K562 (cell line): Measurements from ENCODE around the gene NFIC.

Experiments used
- ATF7 ChIP-seq: fragments of 450-650 bp; IDR thresholded peaks from 2 replicates; pipeline ENCODE4 v1.7.1; 2014; ENCODE audit warnings: mild to moderate bottlenecking, moderate library complexity
- EZH2 ChIP-seq: IDR thresholded peaks from 2 replicates; pipeline ENCODE4 v1.6.1; 2012; ENCODE audit warnings: low read depth, mild to moderate bottlenecking, inconsistent platforms, low read length, borderline replicate concordance
- U2AF1 ChIP-seq: fragments of 200-400 bp; formaldehyde crosslinking; optimal IDR thresholded peaks from 2 replicates; pipeline ENCODE3; 2017; ENCODE audit warnings: mild to moderate bottlenecking, low read depth, low read length, moderate library complexity
- TF ChIP-seq, protein P1 (sequence below), 2 experiments: IDR thresholded peaks in 1 of 2; conservative IDR thresholded peaks in 1 of 2; 2 replicates each; pipeline ENCODE4 v1.6.1; 2016; ENCODE audit warnings: low read depth in 2 of 2, mild to moderate bottlenecking in 1 of 2, missing compliant biosample characterization in 1 of 2, missing genetic modification characterization in 1 of 2, moderate library complexity in 1 of 2
- TF ChIP-seq, protein P2 (sequence below), 2 experiments: fragments of 450-650 bp; formaldehyde crosslinking in 1 of 2; IDR thresholded peaks; 2 replicates each; pipeline versions ENCODE4 v1.4.0 to v1.6.1; 2014 to 2020; ENCODE audit warnings: mild to moderate bottlenecking in 2 of 2, borderline replicate concordance in 1 of 2, low read depth in 1 of 2
- TF ChIP-seq, protein P3 (sequence below), 2 experiments: fragments of 450-650 bp; IDR thresholded peaks; 2 replicates each; pipeline ENCODE4 v1.6.1; 2016; ENCODE audit warnings: mild to moderate bottlenecking in 2 of 2, borderline replicate concordance in 1 of 2, low read depth in 1 of 2, moderate library complexity in 1 of 2
- TF ChIP-seq, protein P4 (sequence below), 3 experiments: IDR thresholded peaks in 2 of 3; conservative IDR thresholded peaks in 1 of 3; 2 replicates each; pipeline ENCODE4 v1.5.1; 2011 to 2012; ENCODE audit warnings: low read length in 3 of 3, mild to moderate bottlenecking in 3 of 3, control low read depth in 2 of 3, improper control_type of control experiment in 1 of 3, inconsistent platforms in 1 of 3, low read depth in 1 of 3, mixed read lengths in 1 of 3, moderate library complexity in 1 of 3; ENCODE audit not compliant: insufficient read depth in 2 of 3

DNA sequence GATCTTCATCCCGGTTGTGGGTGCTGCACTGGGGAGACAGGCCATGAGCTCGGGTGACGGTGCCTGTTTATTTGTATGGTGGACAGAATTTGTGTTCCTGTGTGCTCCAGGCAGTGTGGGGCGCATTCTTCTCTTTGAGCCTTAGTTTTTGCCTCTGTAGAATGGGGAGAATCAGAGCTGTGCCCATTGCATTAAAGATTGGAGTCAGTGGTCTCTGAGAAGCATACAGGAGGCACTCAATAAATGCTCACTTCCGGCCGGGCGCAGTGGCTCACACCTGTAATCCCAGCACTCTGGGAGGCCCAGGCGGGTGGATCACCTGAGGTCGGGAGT is 23.0 kb downstream of the NFIC start:
- TF ChIP-seq, protein P1, sequence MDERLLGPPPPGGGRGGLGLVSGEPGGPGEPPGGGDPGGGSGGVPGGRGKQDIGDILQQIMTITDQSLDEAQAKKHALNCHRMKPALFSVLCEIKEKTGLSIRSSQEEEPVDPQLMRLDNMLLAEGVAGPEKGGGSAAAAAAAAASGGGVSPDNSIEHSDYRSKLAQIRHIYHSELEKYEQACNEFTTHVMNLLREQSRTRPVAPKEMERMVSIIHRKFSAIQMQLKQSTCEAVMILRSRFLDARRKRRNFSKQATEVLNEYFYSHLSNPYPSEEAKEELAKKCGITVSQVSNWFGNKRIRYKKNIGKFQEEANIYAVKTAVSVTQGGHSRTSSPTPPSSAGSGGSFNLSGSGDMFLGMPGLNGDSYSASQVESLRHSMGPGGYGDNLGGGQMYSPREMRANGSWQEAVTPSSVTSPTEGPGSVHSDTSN (CRISPR knock-in tag; IDR thresholded peaks at IDR 0.05; ENCODE audit: low read depth), result no peak
- TF ChIP-seq, protein P1 (tag; conservative IDR thresholded peaks at IDR 0.05; ENCODE audit: low read depth), result no peak
- TF ChIP-seq, protein P2, sequence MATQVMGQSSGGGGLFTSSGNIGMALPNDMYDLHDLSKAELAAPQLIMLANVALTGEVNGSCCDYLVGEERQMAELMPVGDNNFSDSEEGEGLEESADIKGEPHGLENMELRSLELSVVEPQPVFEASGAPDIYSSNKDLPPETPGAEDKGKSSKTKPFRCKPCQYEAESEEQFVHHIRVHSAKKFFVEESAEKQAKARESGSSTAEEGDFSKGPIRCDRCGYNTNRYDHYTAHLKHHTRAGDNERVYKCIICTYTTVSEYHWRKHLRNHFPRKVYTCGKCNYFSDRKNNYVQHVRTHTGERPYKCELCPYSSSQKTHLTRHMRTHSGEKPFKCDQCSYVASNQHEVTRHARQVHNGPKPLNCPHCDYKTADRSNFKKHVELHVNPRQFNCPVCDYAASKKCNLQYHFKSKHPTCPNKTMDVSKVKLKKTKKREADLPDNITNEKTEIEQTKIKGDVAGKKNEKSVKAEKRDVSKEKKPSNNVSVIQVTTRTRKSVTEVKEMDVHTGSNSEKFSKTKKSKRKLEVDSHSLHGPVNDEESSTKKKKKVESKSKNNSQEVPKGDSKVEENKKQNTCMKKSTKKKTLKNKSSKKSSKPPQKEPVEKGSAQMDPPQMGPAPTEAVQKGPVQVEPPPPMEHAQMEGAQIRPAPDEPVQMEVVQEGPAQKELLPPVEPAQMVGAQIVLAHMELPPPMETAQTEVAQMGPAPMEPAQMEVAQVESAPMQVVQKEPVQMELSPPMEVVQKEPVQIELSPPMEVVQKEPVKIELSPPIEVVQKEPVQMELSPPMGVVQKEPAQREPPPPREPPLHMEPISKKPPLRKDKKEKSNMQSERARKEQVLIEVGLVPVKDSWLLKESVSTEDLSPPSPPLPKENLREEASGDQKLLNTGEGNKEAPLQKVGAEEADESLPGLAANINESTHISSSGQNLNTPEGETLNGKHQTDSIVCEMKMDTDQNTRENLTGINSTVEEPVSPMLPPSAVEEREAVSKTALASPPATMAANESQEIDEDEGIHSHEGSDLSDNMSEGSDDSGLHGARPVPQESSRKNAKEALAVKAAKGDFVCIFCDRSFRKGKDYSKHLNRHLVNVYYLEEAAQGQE (IDR thresholded peaks at IDR 0.05; ENCODE audit: borderline replicate concordance), result no peak
- TF ChIP-seq, protein P2 (CRISPR knock-in tag; IDR thresholded peaks at IDR 0.05; ENCODE audit: low read depth), result no peak
- TF ChIP-seq EZH2 (no peak), U2AF1 (no peak), ATF7 (no peak)
- TF ChIP-seq, protein P3, sequence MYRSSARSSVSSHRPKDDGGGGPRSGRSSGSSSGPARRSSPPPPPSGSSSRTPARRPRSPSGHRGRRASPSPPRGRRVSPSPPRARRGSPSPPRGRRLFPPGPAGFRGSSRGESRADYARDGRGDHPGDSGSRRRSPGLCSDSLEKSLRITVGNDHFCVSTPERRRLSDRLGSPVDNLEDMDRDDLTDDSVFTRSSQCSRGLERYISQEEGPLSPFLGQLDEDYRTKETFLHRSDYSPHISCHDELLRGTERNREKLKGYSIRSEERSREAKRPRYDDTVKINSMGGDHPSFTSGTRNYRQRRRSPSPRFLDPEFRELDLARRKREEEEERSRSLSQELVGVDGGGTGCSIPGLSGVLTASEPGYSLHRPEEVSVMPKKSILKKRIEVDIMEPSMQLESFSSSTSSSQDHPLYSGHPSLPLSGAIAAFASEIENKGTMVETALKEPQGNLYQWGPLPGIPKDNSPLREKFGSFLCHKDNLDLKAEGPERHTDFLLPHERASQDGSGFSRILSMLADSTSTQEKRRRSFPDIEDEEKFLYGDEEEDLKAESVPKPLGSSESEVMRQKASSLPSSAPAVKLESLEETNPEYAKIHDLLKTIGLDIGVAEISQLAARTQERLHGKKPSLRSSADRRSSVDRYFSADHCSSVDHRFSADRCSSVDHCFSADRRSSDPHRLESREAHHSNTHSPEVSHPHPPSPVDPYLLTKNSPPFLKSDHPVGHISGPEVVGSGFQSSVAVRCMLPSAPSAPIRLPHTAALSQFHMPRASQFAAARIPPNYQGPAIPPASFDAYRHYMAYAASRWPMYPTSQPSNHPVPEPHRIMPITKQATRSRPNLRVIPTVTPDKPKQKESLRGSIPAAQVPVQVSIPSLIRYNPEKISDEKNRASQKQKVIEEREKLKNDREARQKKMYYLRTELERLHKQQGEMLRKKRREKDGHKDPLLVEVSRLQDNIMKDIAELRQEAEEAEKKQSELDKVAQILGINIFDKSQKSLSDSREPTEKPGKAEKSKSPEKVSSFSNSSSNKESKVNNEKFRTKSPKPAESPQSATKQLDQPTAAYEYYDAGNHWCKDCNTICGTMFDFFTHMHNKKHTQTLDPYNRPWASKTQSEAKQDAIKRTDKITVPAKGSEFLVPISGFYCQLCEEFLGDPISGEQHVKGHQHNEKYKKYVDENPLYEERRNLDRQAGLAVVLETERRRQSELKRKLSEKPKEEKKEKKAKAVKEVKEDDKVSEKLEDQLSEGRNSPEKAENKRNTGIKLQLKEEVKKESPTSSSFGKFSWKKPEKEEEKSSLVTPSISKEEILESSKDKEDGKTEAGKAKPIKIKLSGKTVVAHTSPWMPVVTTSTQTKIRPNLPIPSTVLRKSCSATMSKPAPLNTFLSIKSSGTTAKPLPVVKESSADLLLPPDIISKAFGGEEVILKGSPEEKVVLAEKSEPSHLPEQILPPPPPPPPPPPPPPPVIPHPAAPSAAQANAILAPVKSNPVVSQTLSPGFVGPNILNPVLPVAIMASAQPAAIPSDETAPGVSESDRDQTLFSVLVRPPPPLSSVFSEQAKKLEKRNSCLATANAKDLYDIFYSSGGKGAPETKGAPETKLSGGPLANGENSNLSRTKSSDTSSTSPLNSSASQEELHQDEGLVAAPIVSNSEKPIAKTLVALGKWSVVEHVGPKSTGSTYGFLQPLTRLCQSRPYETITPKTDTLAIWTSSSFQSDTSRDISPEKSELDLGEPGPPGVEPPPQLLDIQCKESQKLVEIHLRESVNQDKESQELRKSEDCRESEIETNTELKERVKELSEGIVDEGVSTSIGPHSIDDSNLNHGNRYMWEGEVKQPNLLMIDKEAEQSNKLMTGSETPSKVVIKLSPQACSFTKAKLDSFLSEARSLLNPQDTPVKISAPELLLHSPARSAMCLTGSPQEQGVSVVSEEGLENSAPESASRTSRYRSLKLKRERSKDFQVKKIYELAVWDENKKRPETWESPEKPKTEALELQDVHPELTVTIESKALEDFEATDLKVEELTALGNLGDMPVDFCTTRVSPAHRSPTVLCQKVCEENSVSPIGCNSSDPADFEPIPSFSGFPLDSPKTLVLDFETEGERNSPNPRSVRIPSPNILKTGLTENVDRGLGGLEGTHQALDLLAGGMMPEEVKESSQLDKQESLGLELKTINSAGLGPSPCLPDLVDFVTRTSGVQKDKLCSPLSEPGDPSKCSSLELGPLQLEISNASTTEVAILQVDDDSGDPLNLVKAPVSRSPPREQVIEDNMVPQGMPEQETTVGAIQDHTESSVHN (IDR thresholded peaks at IDR 0.05; ENCODE audit: borderline replicate concordance in 1 of 2, low read depth in 1 of 2), result no peak
- TF ChIP-seq, protein P4, sequence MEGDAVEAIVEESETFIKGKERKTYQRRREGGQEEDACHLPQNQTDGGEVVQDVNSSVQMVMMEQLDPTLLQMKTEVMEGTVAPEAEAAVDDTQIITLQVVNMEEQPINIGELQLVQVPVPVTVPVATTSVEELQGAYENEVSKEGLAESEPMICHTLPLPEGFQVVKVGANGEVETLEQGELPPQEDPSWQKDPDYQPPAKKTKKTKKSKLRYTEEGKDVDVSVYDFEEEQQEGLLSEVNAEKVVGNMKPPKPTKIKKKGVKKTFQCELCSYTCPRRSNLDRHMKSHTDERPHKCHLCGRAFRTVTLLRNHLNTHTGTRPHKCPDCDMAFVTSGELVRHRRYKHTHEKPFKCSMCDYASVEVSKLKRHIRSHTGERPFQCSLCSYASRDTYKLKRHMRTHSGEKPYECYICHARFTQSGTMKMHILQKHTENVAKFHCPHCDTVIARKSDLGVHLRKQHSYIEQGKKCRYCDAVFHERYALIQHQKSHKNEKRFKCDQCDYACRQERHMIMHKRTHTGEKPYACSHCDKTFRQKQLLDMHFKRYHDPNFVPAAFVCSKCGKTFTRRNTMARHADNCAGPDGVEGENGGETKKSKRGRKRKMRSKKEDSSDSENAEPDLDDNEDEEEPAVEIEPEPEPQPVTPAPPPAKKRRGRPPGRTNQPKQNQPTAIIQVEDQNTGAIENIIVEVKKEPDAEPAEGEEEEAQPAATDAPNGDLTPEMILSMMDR (IDR thresholded peaks at IDR 0.05 in 2 of 3, conservative IDR thresholded peaks at IDR 0.05 in 1 of 3; ENCODE audit: insufficient read depth in 2 of 3, low read depth in 1 of 3, low read length in 3 of 3), result no peak
